MCF 10A (cell line): Measurements from ENCODE around the gene ARHGAP31. TPM values are rescaled to one million over a fixed set of nuclear protein-coding genes. Genes with fewer than 3 reads are reported as not detected.

Experiments used
- BruUV-seq: library from RNA; stranded (reverse); fragments of 400-500 nt; replicated peaks from 2 replicates; lab custom pipeline; 2021; lab: Mats Ljungman, UMichigan
- CTCF ChIA-PET: fragments of 300-600 bp; sonication (Branson Sonifier 250); formaldehyde crosslinking; extraction: SDS; loops from one replicate; lab custom pipeline; 2021; ENCODE audit warnings: antibody characterized with exemption, inconsistent platforms; lab: Yijun Ruan, JAX
- POLR2A ChIA-PET: fragments of 300-600, 350-650 bp; sonication (Branson Sonifier 250); formaldehyde crosslinking; extraction: SDS; loops from one replicate; lab custom pipeline; 2020; ENCODE audit warnings: antibody characterized with exemption, inconsistent platforms; lab: Yijun Ruan, JAX
- DNase-seq: peaks from one replicate; pipeline ENCODE4 v3.0.0-alpha.2; 2018; ENCODE audit not compliant: unreplicated experiment
- H3K27ac Mint-ChIP-seq: one replicate; pipeline ENCODE4 v1.8.0; 2022; ENCODE audit warnings: mild to moderate bottlenecking, low read depth, mixed read lengths; ENCODE audit not compliant: unreplicated experiment
- H3K27me3 Mint-ChIP-seq: one replicate; pipeline ENCODE4 v1.8.0; 2022; ENCODE audit warnings: mixed read lengths; ENCODE audit not compliant: insufficient read depth, unreplicated experiment
- H3K36me3 Mint-ChIP-seq: one replicate; pipeline ENCODE4 v1.8.0; 2022; ENCODE audit warnings: mild to moderate bottlenecking, moderate library complexity, mixed read lengths; ENCODE audit not compliant: insufficient read depth, unreplicated experiment
- H3K4me1 Mint-ChIP-seq: one replicate; pipeline ENCODE4 v1.8.0; 2022; ENCODE audit warnings: mixed read lengths; ENCODE audit not compliant: insufficient read depth, unreplicated experiment
- H3K4me3 Mint-ChIP-seq: one replicate; pipeline ENCODE4 v1.8.0; 2022; ENCODE audit warnings: mild to moderate bottlenecking, moderate library complexity, mixed read lengths; ENCODE audit not compliant: unreplicated experiment
- H3K9me3 Mint-ChIP-seq: one replicate; pipeline ENCODE4 v1.8.0; 2022; ENCODE audit warnings: mixed read lengths; ENCODE audit not compliant: unreplicated experiment
- intact Hi-C: fragments of 100-400 bp; cut with micrococcal nuclease; formaldehyde crosslinking; loops from 2 replicates; pipeline ENCODE4 v1.14.1; 2022
- total RNA-seq: library from RNA; stranded (reverse); gene quantifications from 2 replicates; pipeline ENCODE4 v1.2.3, GENCODE V29; 2022
- TF ChIP-seq, protein P1 (sequence below): fragments of 200-600 bp; IDR thresholded peaks from one replicate; pipeline ENCODE4 v1.8.0; 2022; ENCODE audit warnings: antibody characterized with exemption, mild to moderate bottlenecking; ENCODE audit not compliant: unreplicated experiment

The ARHGAP31 gene
- total RNA-seq, 1 experiment from 2014 or later: 4.4 TPM

DNA sequence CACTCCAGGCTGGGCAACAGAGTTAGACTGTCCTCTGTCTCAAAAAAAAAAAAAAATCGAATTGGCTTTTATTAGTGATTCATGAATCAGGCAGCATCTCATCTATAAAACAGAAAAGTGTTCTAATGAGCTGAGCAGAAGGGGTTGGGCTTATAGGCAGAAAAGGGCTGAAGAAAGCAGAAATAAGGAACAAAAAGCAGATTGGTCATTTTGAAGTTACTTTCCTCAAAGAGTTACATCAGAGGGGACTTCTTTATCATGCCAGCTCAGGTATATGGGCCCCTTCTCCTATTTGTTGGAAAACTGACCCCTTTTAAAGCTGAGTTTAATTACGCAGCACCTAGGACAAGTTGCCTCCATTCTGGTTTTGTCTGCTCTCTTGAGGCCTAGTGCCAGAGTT, 173.9 kb downstream of the ARHGAP31 start:
- no TSS peak for BruUV-seq
- intact Hi-C loops: no loop called here
- TF ChIP-seq, protein P1, sequence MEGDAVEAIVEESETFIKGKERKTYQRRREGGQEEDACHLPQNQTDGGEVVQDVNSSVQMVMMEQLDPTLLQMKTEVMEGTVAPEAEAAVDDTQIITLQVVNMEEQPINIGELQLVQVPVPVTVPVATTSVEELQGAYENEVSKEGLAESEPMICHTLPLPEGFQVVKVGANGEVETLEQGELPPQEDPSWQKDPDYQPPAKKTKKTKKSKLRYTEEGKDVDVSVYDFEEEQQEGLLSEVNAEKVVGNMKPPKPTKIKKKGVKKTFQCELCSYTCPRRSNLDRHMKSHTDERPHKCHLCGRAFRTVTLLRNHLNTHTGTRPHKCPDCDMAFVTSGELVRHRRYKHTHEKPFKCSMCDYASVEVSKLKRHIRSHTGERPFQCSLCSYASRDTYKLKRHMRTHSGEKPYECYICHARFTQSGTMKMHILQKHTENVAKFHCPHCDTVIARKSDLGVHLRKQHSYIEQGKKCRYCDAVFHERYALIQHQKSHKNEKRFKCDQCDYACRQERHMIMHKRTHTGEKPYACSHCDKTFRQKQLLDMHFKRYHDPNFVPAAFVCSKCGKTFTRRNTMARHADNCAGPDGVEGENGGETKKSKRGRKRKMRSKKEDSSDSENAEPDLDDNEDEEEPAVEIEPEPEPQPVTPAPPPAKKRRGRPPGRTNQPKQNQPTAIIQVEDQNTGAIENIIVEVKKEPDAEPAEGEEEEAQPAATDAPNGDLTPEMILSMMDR: no peak
- peak overlapping the region; percentile 94 for H3K27ac Mint-ChIP-seq
- ChIA-PET CTCF (interaction anchor here (0.6 to 2.6 kb wide), 2 partner anchors 30 to 725 kb away, joined by 3 to 13 read pairs; partner anchors contain the start of gene TIMMDC1), POLR2A (interaction anchor here (1.3 to 2.8 kb wide), 2 partner anchors 30 to 173 kb away, joined by 3 to 33 read pairs; partner anchors contain the start of gene TIMMDC1)
- H3K4me3 Mint-ChIP-seq: peak overlapping the region; percentile 94
- H3K36me3 Mint-ChIP-seq: peaks cover 14% of the 10 kb centered on the region
- H3K9me3 Mint-ChIP-seq: no peaks in the 10 kb centered on the region
- H3K27me3 Mint-ChIP-seq: no peaks in the 10 kb centered on the region
- DNase-seq: no peak
- H3K4me1 Mint-ChIP-seq: peaks cover 30% of the 10 kb centered on the region

DNA sequence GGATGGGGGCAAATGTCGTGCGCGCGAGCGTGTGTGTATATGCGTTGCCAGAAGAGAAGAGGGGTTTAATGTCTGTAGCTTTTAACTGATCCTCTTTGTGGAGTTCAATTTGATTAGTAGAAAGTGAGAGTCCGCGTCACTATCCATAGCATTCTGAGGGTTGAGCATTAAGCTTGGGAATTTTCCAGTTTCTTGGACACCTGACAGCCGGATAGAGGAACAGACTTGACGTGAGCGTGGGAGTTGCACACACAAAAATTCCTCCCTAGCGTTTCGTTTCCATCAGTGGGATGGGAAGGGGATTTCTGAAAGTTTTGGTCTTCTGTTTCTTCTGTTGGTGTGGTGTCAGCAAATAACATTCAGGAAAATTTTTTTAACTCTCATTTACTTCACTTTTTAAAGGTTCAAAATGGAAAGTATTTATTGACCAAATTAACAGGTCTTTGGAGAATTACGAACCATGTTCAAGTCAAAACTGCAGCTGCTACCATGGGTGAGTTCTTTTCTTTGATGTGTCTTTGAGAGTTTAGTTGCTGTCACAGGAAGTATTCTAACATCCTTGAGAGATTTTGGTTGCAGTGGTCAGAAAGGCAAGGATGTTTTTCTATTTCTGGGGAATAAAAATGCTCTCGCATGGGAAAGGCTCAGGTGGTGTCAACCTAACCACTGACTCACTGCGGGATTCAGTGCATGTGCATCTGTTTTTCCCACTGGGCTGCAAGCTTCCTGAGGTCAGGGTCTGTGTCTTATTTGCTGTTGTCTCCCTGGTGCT, 175.4 kb downstream of the ARHGAP31 start:
- no peaks in the 10 kb centered on the region for H3K27me3 Mint-ChIP-seq
- DNase-seq: no peak
- peak overlapping the region; percentile 94 for H3K27ac Mint-ChIP-seq
- intact Hi-C loops: no loop called here
- no peaks in the 10 kb centered on the region for H3K9me3 Mint-ChIP-seq
- H3K36me3 Mint-ChIP-seq: peaks cover 21% of the 10 kb centered on the region
- TF ChIP-seq, protein P1: no peak
- ChIA-PET CTCF (interaction anchor here (0.5 to 2.6 kb wide), 9 partner anchors 9 to 585 kb away, joined by 3 to 13 read pairs (median 4); partner anchors contain the start of gene TIMMDC1), POLR2A (interaction anchor here (0.5 to 3.7 kb wide), 14 partner anchors 8 to 341 kb away, joined by 3 to 33 read pairs (median 4); partner anchors contain the start of genes COX17 and TIMMDC1)
- H3K4me3 Mint-ChIP-seq: peak overlapping the region; percentile 94
- no TSS peak for BruUV-seq
- H3K4me1 Mint-ChIP-seq: peaks cover 25% of the 10 kb centered on the region

Other genes starting within 250 kb of the ARHGAP31 start
- not detected in 2 replicates for gene TEX55, start 148.2 kb upstream of the ARHGAP31 start, total RNA-seq
- gene UPK1B, start 120.8 kb upstream of the ARHGAP31 start, total RNA-seq: not detected in 2 replicates
- 18.3 and 20.4 TPM in 2 replicates for gene B4GALT4, start 53.5 kb upstream of the ARHGAP31 start, total RNA-seq
- 87.1 and 105 TPM in 2 replicates for gene TMEM39A, start 169.2 kb downstream of the ARHGAP31 start, total RNA-seq
- gene POGLUT1, start 174.6 kb downstream of the ARHGAP31 start, total RNA-seq: 22.5 and 25.2 TPM in 2 replicates
- 108 and 113 TPM in 2 replicates for gene TIMMDC1, start 204.2 kb downstream of the ARHGAP31 start, total RNA-seq